Epithelial cell of prostate (primary cell): ENCODE measurements around the gene IRF2.
"Not testable (repeated sequence)": the region's sequence is repeated elsewhere in the genome, so short reads cannot be mapped to it uniquely, and the experiment has no call there.

Experiments
- DNase-seq: peaks from one replicate; pipeline ENCODE4 v3.0.0-alpha.2; 2011; ENCODE audit warnings: low read depth, low spot score
- H3K27ac ChIP-seq: fragments of 450-650 bp; 2 replicates; pipeline ENCODE4 v1.5.1; 2017; ENCODE audit warnings: mild to moderate bottlenecking

IRF2 gene

DNA sequence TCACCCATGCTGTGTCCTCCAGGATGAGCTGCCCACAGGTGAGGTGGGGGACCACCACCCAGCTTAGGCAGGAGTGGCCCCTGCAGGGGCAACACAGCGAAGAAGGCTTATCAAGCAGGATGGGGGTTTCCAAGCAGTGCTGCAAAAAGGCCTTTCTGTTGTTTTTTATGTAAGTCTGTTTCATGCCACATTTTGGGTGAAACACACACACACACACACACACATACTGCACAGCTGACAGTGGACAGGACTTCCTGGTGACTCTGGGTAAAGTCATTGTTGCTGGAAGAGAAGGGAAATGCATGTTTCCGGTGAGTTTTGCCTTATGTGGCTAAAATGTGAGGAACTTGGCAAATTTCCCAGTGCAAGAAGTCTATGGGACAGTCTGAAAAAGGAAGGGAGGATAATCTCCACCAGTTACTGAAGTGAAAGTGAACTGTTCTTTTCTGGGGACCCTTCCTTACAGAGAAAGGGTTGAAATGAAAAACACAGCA lies 119.2 kb downstream of the IRF2 start:
- H3K27ac ChIP-seq = peak overlapping the region; percentile 65
- no peak for DNase-seq

- no peak for DNase-seq
- no peak overlapping the region for H3K27ac ChIP-seq
Measured at GRCh38 chr4:184352891-184353290, 121.5 kb downstream of the IRF2 start.

DNA sequence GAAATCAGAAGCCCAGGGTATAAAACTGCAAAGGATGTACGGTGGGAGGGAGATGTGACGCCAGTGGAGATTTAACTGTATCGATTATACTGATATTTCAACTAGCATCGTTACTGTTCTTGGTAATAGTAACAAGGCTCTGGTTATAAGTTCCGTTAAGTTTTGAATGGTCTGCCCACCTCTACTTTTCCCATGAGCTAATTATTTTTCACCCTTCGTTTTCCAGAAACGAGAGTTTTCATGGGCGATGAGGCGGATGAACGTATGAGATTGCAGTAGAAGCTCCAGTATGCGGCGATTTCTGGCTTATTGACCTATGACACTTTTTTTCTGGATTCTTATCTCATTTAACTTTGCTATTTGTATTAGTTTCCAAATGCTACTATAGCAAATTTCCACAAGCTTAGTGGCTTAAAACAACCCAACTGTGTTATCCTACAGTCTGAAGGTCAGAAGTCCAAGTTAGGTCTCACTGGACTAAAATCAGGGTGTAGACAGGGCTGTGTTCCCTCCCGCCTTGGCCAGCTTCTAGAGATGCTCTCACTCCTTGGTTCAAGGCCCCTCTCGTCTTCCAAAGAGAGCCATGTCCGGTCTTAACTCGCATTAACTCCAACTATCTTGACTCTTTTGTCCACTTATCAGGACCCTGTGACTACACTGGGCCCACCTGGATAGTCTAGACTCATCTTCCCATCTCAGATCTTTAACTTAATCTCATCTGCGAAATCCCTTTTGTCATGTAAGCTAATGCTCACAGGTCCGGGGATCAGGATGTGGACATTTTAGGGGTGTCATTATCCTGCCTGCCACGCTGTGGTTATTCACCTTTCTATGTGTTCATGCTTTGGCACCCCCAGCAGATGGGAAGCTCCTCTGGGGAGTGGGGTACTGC lies 122.5 kb downstream of the IRF2 start:
- DNase-seq = no peak
- no peak overlapping the region for H3K27ac ChIP-seq

- DNase-seq = no peak
- H3K27ac ChIP-seq = no peak overlapping the region
Measured at GRCh38 chr4:184350964-184351363, 123.4 kb downstream of the IRF2 start.

DNA sequence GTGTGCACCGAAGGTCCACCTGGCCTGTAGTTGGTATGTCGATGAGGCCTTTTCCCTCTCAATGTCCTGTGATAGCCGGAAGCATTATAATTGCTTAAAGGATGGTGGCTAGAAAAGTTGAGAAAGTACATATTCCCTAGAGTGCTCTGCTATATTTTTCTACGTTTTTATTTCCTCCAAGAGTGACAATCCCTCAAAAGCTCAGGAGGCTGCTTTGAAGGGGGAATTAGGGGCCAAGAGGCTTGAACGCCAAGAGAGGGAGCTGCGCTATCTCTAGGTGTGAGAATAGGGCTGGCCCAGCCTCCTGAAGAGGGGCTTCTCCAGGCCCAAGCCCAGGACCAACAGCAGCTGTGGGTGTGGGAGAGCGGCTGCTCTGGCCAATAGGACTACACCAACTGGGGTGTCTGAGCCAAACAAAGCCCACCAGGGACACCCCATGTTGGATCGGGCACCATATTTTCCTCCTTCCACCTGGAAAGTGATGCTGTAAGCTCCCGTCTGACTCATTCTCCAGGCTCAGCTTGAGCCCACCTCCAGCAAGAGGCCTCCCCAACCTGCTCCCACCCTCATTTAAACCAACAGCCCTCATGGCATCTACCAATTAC lies 124.0 kb downstream of the IRF2 start:
- no peak for DNase-seq
- no peak overlapping the region for H3K27ac ChIP-seq

- peak overlapping the region; percentile 84 for H3K27ac ChIP-seq
- no peak for DNase-seq
Measured at GRCh38 chr4:184349283-184350039, 124.9 kb downstream of the IRF2 start.

DNA sequence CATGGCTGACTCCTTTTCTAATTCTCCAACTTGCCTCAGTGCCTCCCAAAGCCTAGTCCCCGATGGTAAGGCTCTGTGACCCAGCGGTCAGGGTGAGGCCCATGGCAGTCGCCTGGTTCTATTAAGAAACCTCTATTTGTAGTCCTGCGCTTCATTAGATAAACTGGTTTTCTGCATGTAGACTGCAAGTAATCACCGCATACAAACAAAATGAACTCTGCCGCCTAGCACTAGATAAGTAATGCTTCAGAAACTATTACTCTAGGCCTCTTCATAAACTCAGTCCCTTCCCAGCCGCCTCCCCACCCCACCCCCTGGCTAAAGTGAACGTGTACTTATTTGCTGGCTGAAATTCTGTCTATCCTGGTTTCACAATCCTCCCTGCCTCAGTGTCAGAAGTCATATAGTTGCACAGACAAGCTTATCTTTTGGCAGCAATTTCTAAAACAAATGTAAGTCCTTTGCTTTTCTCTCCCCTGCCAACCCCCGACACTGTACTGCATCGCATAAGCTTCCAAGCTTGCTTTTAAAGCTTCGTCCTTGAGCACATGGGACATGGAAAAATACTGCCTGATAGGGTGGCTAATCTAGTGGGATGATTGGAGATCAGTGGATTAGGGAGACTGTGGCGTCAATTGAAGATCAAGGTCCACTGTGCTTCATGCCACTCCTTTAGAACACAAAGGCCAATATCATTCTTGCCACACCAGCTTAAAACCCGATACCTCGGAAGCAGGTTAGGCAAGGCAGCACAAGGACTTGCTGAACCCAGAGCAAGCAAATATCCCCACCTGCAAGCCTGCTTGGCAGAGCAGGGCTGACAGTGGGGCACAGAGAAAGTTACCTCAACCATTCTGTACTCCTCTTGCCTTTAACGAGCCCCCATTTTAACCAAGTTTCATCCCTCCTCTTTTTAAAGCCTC lies 125.8 kb downstream of the IRF2 start:
- no peak for DNase-seq
- peak overlapping the region; percentile 84 for H3K27ac ChIP-seq

- peak; percentile 94 for DNase-seq
- H3K27ac ChIP-seq = peak overlapping the region; percentile 84
Measured at GRCh38 chr4:184347251-184348239, 126.8 kb downstream of the IRF2 start.

GRCh38 chr4:184346682-184347081 lies 127.7 kb downstream of the IRF2 start:
- peak overlapping the region; percentile 84 for H3K27ac ChIP-seq
- DNase-seq = no peak

DNA sequence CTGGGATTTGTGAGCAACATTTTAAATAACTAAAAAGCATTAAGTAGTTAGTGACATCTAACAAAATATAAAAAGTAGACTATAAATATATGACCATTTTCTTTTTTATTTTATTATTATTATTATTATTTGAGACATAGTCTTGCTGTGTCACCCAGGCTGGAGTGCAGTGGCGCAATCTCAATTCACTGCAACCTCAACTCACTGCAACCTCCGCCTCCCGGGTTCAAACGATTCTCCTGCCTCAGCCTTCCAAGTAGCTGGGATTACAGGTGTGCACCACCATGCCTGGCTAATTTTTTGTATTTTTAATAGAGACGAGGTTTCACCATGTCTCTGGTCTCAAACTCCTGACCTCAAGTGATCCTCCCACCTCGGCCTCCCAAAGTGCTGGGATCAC lies 128.1 kb downstream of the IRF2 start:
- not testable (repeated sequence) for DNase-seq, H3K27ac ChIP-seq

GRCh38 chr4:184345573-184345922 lies 128.8 kb downstream of the IRF2 start:
- peak overlapping the region; percentile 7 for H3K27ac ChIP-seq
- DNase-seq = no peak

DNA sequence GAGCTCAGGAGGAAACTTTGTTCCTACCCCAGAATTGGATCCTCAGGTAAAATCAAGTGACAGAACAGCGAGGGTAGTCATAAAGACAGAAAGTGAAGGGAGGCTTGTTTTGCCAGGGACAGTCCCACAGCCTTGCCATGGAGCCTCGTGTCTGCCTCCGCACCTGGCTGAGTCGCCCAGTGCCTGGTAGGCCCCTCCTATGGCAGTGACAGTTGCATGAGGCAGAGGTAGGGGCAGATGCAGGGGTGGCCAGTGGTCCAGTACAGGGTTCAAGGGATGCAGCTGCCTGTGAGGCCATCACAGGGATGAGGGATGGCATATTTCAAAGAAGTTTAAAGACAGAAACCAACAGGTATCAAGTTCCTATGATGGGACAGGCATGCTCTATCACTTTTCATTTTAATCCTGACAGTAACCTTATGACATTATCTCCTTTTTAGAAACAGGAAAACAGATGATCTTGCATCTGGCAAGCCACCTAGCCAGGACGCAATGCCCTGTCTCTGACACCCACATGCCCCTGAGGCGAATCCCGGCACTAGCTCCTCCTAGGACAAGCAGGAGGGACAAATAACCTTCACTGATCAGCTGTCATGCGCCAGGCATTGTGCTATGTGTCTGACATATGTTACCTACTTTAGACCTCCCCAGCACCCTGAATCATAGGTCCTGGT lies 129.3 kb downstream of the IRF2 start:
- DNase-seq = no peak

DNA sequence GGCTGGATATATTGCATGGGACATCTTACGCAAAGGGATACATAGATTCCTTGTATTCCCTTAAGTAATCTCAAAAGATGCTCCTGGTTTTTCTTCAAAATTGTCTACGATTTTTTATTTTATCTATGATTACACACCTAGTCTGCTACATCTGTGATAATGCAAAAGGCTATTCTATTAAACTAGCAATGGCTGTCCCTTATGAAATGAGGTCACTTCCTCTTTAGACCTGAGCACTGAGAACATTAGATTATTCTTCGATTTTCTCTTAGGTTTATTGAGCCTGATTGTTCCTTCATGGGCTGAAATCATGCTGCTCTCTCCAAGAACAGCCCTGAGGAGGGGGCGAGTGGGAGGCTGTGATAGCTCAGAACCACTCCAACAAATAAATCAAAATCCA lies 129.9 kb downstream of the IRF2 start:
- DNase-seq = no peak
- no peak overlapping the region for H3K27ac ChIP-seq

More for the DNA sequence above, 129.3 kb downstream of the IRF2 start:
- peak overlapping the region; percentile 7 for H3K27ac ChIP-seq

- peak overlapping the region; percentile 65 for H3K27ac ChIP-seq
- no peak for DNase-seq
Measured at GRCh38 chr4:184343502-184344177, 130.7 kb downstream of the IRF2 start.

GRCh38 chr4:184342857-184343237 lies 131.5 kb downstream of the IRF2 start:
- H3K27ac ChIP-seq = peak overlapping the region; percentile 65
- not testable (repeated sequence) for DNase-seq

DNA sequence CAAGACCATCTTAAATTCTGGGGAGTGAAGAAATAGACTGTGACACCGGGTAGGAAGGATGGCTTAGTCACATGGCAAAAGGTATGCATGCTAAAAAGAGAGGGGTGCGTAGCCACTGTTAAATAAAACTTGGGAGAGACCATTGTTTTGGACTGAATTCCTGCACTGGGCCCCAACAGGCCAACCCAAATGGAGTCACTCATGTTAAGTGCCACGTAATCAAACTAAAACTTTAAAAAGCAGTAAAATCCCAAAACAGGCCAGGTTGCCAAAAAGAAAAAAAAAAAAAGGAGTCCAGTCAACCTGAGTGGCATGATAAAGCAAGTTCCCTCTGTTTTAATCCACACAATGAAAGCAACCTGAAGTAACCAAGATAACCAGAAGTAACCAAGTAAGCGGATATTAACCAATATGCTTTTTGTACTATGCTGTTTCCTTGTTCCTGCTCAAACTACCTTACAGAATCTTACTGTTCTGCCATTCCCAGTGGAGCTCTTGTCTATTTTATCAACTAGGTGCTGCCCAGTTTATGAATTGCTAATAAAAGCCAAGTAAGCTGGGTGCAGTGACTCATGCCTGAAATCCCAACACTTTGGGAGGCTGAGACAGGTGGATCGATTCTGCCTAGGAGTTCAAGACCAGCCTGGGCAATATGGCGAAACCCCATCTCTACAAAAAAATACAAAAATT lies 132.0 kb downstream of the IRF2 start:
- no peak for DNase-seq
- peak overlapping the region; percentile 14 for H3K27ac ChIP-seq
